ENCODE results near the gene UNC5B. TPM values are rescaled to one million over a fixed set of nuclear protein-coding genes. Genes with fewer than 3 reads are reported as not detected.
"Not testable (repeated sequence)": the region's sequence is repeated elsewhere in the genome, so short reads cannot be mapped to it uniquely, and the experiment has no call there.

Gene UNC5B
- total RNA-seq, 4 donors from 2014 or later = 5.3 to 26.6 (median 17.7) TPM

DNA sequence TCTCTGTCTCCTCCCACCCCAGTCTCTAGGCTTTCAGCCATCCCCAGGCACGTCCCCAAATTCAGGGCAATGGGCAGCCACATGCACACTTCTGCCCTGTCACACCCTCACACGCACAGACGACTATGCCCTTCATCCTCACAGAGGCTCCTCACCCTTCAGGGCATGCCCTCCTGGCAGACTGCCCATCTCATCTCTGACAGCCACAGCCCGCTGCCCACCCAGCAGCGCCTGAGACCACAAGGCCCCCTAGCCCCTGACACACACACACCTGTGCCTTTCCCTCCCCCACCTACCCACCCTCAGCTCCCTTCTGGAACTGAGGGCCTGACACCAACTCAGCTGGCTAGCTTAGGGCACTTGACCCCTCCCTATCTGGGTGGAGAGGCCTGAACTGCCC lies 83.7 kb downstream of the UNC5B start:
- Histone ChIP-seq H3K4me3 (no peak overlapping the region), H3K4me1 (no peaks in the 10 kb centered on the region), H3K9me3 (no peaks in the 10 kb centered on the region), H3K27me3 (no peaks in the 10 kb centered on the region), H3K36me3 (no peaks in the 10 kb centered on the region), H3K27ac (no peak overlapping the region)
- no peak for DNase-seq
- TF ChIP-seq, protein P1, sequence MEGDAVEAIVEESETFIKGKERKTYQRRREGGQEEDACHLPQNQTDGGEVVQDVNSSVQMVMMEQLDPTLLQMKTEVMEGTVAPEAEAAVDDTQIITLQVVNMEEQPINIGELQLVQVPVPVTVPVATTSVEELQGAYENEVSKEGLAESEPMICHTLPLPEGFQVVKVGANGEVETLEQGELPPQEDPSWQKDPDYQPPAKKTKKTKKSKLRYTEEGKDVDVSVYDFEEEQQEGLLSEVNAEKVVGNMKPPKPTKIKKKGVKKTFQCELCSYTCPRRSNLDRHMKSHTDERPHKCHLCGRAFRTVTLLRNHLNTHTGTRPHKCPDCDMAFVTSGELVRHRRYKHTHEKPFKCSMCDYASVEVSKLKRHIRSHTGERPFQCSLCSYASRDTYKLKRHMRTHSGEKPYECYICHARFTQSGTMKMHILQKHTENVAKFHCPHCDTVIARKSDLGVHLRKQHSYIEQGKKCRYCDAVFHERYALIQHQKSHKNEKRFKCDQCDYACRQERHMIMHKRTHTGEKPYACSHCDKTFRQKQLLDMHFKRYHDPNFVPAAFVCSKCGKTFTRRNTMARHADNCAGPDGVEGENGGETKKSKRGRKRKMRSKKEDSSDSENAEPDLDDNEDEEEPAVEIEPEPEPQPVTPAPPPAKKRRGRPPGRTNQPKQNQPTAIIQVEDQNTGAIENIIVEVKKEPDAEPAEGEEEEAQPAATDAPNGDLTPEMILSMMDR (IDR thresholded peaks at IDR 0.05) = no peak
- no peak for TF ChIP-seq POLR2A (IDR thresholded peaks at IDR 0.05)
- intact Hi-C loops (cut with DNase I; ENCODE audit: low total_unique reads) = no loop called here

DNA sequence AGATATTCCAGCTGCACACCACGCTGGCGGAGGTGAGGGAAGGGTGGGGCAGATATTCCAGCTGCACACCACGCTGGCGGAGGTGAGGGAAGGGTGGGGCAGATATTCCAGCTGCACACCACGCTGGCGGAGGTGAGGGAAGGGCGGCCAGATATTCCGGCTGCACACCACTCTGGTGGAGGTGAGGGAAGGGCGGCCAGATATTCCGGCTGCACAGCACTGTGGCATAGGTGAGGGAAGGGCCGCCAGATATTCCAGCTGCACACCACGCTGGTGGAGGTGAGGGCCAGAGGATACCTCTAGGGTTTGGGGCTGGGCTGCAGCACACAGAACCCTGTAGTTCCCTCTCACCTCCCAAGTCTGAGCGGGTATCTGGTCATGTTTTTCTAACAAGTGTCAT lies 84.4 kb downstream of the UNC5B start:
- H3K27ac ChIP-seq; H3K27me3 ChIP-seq; DNase-seq; H3K4me3 ChIP-seq; H3K9me3 ChIP-seq; H3K36me3 ChIP-seq; intact Hi-C loops (cut with DNase I; ENCODE audit: low total_unique reads); H3K4me1 ChIP-seq: not testable (repeated sequence)

DNA sequence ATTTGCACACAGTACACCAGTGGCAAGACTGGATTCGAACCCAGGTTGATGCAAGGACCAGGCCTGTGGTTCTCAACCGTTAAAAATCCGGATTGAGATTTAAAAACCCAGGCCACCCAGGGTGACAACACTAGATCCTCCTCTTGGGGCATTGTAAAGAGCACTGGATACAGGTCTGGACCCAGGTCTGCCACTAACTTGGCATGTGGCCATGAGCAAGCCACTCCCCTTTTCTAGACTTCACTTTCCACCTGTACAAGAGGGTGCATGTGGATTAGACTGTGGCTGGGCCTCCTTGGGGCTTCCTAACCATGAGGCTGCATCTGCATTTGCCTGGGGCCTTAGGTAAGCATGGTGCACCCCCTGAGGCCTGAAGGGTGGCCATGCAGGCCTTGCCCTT lies 85.0 kb downstream of the UNC5B start:
- Histone ChIP-seq H3K4me3 (no peak overlapping the region), H3K27me3 (no peaks in the 10 kb centered on the region), H3K27ac (no peak overlapping the region), H3K4me1 (no peaks in the 10 kb centered on the region), H3K36me3 (no peaks in the 10 kb centered on the region), H3K9me3 (no peaks in the 10 kb centered on the region)
- TF ChIP-seq, protein P1 (IDR thresholded peaks at IDR 0.05) = no peak
- no peak for TF ChIP-seq POLR2A (IDR thresholded peaks at IDR 0.05)
- DNase-seq = no peak
- intact Hi-C loops (cut with DNase I; ENCODE audit: low total_unique reads) = no loop called here

DNA sequence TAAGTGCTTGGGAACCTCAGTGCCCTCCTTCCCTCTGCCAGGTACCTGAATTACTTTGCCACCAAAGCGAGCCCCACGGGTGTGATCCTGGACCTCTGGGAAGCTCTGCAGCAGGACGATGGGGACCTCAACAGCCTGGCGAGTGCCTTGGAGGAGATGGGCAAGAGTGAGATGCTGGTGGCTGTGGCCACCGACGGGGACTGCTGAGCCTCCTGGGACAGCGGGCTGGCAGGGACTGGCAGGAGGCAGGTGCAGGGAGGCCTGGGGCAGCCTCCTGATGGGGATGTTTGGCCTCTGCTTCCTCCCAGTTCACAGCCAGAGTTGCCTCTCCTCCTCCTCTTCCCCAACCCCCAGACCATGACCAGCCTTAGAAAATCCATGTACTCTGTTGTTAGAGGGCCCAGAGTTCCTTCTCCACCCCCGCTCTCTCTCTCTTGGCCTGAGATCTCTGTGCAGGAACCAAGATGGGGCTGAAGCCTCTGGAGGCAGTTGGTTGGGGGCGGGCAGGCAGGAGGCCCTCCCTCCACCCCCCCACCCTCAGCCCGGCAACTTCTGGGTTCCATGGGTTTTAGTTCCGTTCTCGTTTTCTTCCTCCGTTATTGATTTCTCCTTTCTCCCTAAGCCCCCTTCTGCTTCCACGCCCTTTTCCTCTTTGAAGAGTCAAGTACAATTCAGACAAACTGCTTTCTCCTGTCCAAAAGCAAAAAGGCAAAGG lies 86.9 kb downstream of the UNC5B start:
- H3K36me3 ChIP-seq = no peaks in the 10 kb centered on the region
- H3K4me1 ChIP-seq = no peaks in the 10 kb centered on the region
- no peaks in the 10 kb centered on the region for H3K27me3 ChIP-seq
- TF ChIP-seq, protein P1 (IDR thresholded peaks at IDR 0.05) = no peak
- H3K27ac ChIP-seq = no peak overlapping the region
- no peaks in the 10 kb centered on the region for H3K9me3 ChIP-seq
- H3K4me3 ChIP-seq = no peak overlapping the region
- intact Hi-C loops (cut with DNase I; ENCODE audit: low total_unique reads) = no loop called here
- DNase-seq = no peak

DNA sequence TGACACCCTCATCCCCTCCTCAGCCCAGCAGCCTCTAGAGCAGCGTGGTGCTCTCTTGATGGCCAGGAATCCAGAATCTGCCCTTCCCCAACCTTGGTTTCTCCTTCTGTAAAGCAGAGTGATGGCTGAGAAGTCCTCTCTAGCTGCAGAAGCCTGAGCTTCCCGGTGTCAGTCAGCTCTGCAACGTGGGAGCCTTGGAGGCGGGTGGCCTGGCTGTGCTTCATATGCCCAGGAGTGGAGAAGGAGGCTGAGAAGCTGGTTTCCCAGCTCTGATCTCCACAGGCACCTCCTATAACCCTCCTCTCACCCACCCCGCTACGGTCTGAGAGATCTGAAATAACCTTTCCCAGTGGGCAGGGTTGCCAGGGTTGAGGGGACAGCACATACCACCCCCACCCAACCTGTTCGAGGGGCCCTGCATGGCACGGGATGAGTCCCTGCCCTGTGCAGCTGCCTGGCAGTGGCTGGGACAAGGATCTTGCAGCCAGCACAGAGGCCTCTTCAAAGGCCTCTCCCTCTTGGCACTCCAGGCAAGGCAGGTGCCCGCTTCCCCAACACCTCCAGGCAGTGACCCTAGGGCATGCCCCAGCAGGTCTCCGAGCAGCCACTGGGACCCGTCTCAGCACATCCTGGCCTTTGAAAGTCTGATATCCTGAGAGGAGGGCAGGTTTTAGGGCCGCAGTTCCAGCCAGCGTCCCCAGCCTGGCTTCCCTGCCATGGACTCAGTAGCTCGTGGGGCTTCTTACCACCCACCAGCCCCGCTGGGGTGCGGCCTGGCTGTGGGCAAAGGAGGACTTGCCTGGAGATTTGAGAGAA lies 88.4 kb downstream of the UNC5B start:
- no peak overlapping the region for H3K4me3 ChIP-seq
- no peaks in the 10 kb centered on the region for H3K4me1 ChIP-seq
- no peak for DNase-seq
- no peaks in the 10 kb centered on the region for H3K9me3 ChIP-seq
- TF ChIP-seq, protein P1 (IDR thresholded peaks at IDR 0.05) = no peak
- TF ChIP-seq POLR2A (IDR thresholded peaks at IDR 0.05) = no peak
- no peaks in the 10 kb centered on the region for H3K36me3 ChIP-seq
- no peaks in the 10 kb centered on the region for H3K27me3 ChIP-seq
- intact Hi-C loops (cut with DNase I; ENCODE audit: low total_unique reads) = loop anchor here (5.0 kb wide), 1 partner anchor 322 kb away; no protein-coding TSS in a partner anchor
- no peak overlapping the region for H3K27ac ChIP-seq
